ENCODE measurements around the gene MUC21. TPM values are rescaled to one million over a fixed set of nuclear protein-coding genes. Genes with fewer than 3 reads are reported as not detected.
"Not testable (repeated sequence)": the region's sequence is repeated elsewhere in the genome, so short reads cannot be mapped to it uniquely, and the experiment has no call there.

Gene MUC21
- total and polyA plus RNA-seq, 9 donors: 0.25 TPM; not detected in 8

- no peaks in the 10 kb centered on the region for H3K4me1 ChIP-seq (ENCODE audit: control insufficient read depth, insufficient read depth, low read length)
- WGBS (ENCODE audit: insufficient coverage): 92% methylated on average over 1 of the region's 3 CpGs
Measured at GRCh38 chr6:30966154-30966553, 17.4 kb upstream of the MUC21 start.

DNA sequence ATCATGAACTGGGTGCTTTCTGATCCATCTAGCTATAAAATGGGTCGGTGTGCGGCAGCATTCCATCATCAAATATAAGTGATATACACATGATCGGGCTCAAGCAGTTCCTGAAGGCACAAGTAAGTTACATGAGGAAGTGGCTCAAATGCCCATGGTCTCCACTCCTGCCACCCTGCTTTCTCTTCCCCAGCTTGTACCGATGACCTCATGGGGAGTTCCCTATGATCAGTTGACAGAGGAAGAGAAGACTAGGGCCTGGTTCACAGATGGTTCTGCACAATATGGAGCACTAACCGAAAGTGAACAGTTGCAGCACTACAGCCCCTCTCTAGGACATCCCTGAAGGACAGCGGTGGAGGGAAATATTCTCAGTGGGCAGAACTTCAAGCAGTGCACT is 14.3 kb upstream of the MUC21 start:
- peak; percentile 22 for DNase-seq
- not testable (repeated sequence) for H3K36me3 ChIP-seq (ENCODE audit: control insufficient read depth, insufficient read depth, low read length); H3K4me1 ChIP-seq (ENCODE audit: control insufficient read depth, insufficient read depth, low read length); H3K27ac ChIP-seq (ENCODE audit: low read length); H3K27me3 ChIP-seq (ENCODE audit: control insufficient read depth, insufficient read depth, low read length); H3K4me3 ChIP-seq (ENCODE audit: low read length); H3K9me3 ChIP-seq (replicated peaks; ENCODE audit: control insufficient read depth, low read depth, low read length)
- 100% methylated on average over 3 of the region's 6 CpGs for WGBS (ENCODE audit: insufficient coverage)

More at GRCh38 chr6:30966154-30966553, 17.4 kb upstream of the MUC21 start:
- H3K27me3 ChIP-seq (ENCODE audit: control insufficient read depth, insufficient read depth, low read length): peaks cover 5% of the 10 kb centered on the region
- H3K9me3 ChIP-seq (replicated peaks; ENCODE audit: control insufficient read depth, low read depth, low read length): no peaks in the 10 kb centered on the region
- H3K27ac ChIP-seq (ENCODE audit: low read length): no peak overlapping the region
- H3K36me3 ChIP-seq (ENCODE audit: control insufficient read depth, insufficient read depth, low read length): no peaks in the 10 kb centered on the region
- H3K4me3 ChIP-seq (ENCODE audit: low read length): no peak overlapping the region
- DNase-seq: no peak

- 90% methylated on average over 2 of the region's 5 CpGs for WGBS (ENCODE audit: insufficient coverage)
- Histone ChIP-seq H3K4me1 (ENCODE audit: control insufficient read depth, insufficient read depth, low read length) (no peaks in the 10 kb centered on the region), H3K9me3 (replicated peaks; ENCODE audit: control insufficient read depth, low read depth, low read length) (no peaks in the 10 kb centered on the region), H3K36me3 (ENCODE audit: control insufficient read depth, insufficient read depth, low read length) (no peaks in the 10 kb centered on the region), H3K27ac (ENCODE audit: low read length) (no peak overlapping the region), H3K27me3 (ENCODE audit: control insufficient read depth, insufficient read depth, low read length) (peaks cover 3% of the 10 kb centered on the region), H3K4me3 (ENCODE audit: low read length) (no peak overlapping the region)
- DNase-seq: no peak
Measured at GRCh38 chr6:30970946-30971345, 12.6 kb upstream of the MUC21 start.

GRCh38 chr6:30972816-30973215 is 10.7 kb upstream of the MUC21 start:
- no peak for DNase-seq
- Histone ChIP-seq H3K36me3 (ENCODE audit: control insufficient read depth, insufficient read depth, low read length) (no peaks in the 10 kb centered on the region), H3K4me3 (ENCODE audit: low read length) (no peak overlapping the region), H3K27me3 (ENCODE audit: control insufficient read depth, insufficient read depth, low read length) (peaks cover 3% of the 10 kb centered on the region), H3K4me1 (ENCODE audit: control insufficient read depth, insufficient read depth, low read length) (no peaks in the 10 kb centered on the region), H3K27ac (ENCODE audit: low read length) (no peak overlapping the region), H3K9me3 (replicated peaks; ENCODE audit: control insufficient read depth, low read depth, low read length) (no peaks in the 10 kb centered on the region)
- WGBS (ENCODE audit: insufficient coverage): 84% methylated on average over 3 of the region's 4 CpGs

- WGBS (ENCODE audit: insufficient coverage): 40% methylated on average over 1 of the region's 4 CpGs
- no peak overlapping the region for H3K4me3 ChIP-seq (ENCODE audit: low read length)
- H3K36me3 ChIP-seq (ENCODE audit: control insufficient read depth, insufficient read depth, low read length): no peaks in the 10 kb centered on the region
- no peak for DNase-seq
- H3K9me3 ChIP-seq (replicated peaks; ENCODE audit: control insufficient read depth, low read depth, low read length): no peaks in the 10 kb centered on the region
- H3K27ac ChIP-seq (ENCODE audit: low read length): no peak overlapping the region
- H3K4me1 ChIP-seq (ENCODE audit: control insufficient read depth, insufficient read depth, low read length): no peaks in the 10 kb centered on the region
- peaks cover 3% of the 10 kb centered on the region for H3K27me3 ChIP-seq (ENCODE audit: control insufficient read depth, insufficient read depth, low read length)
Measured at GRCh38 chr6:30974490-30975252, 8.8 kb upstream of the MUC21 start.

DNA sequence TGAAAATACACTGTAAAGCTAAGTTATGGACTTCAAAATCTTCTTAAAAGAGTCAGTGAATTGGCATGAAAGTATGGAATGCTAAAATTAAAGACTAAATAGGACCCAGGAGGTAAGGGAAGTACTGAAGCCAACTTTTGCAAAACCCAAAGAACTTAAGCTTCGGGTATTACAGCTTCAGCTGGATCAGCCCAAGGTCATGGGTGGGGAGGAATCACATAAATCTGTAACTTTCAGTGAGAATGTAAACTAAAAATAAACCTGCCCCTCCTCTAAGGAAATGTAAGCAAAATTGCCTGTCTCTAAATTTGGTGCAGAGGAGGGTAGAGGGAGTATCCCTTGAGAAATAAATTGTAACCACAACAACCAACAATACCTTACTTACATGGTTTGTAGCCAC is 4.4 kb upstream of the MUC21 start:
- peaks cover 11% of the 10 kb centered on the region for H3K4me1 ChIP-seq (ENCODE audit: control insufficient read depth, insufficient read depth, low read length)
- no CpG with 5 or more reads among the region's 1 CpG for WGBS (ENCODE audit: insufficient coverage)
- no peak overlapping the region for H3K27ac ChIP-seq (ENCODE audit: low read length)
- no peaks in the 10 kb centered on the region for H3K36me3 ChIP-seq (ENCODE audit: control insufficient read depth, insufficient read depth, low read length)
- peak; percentile 50 for DNase-seq
- no peaks in the 10 kb centered on the region for H3K9me3 ChIP-seq (replicated peaks; ENCODE audit: control insufficient read depth, low read depth, low read length)
- H3K4me3 ChIP-seq (ENCODE audit: low read length): no peak overlapping the region
- H3K27me3 ChIP-seq (ENCODE audit: control insufficient read depth, insufficient read depth, low read length): no peaks in the 10 kb centered on the region

- H3K4me1 ChIP-seq (ENCODE audit: control insufficient read depth, insufficient read depth, low read length): peaks cover 11% of the 10 kb centered on the region
- DNase-seq: no peak
- no peaks in the 10 kb centered on the region for H3K27me3 ChIP-seq (ENCODE audit: control insufficient read depth, insufficient read depth, low read length)
- H3K36me3 ChIP-seq (ENCODE audit: control insufficient read depth, insufficient read depth, low read length): no peaks in the 10 kb centered on the region
- H3K27ac ChIP-seq (ENCODE audit: low read length): no peak overlapping the region
- 57% methylated on average over 2 of the region's 4 CpGs for WGBS (ENCODE audit: insufficient coverage)
- H3K9me3 ChIP-seq (replicated peaks; ENCODE audit: control insufficient read depth, low read depth, low read length): no peaks in the 10 kb centered on the region
- no peak overlapping the region for H3K4me3 ChIP-seq (ENCODE audit: low read length)
Measured at GRCh38 chr6:30979690-30980089, 3.8 kb upstream of the MUC21 start.

GRCh38 chr6:30981942-30982772 is 1.4 kb upstream of the MUC21 start:
- Histone ChIP-seq H3K27me3 (ENCODE audit: control insufficient read depth, insufficient read depth, low read length) (no peaks in the 10 kb centered on the region), H3K4me3 (ENCODE audit: low read length) (no peak overlapping the region), H3K9me3 (replicated peaks; ENCODE audit: control insufficient read depth, low read depth, low read length) (no peaks in the 10 kb centered on the region), H3K4me1 (ENCODE audit: control insufficient read depth, insufficient read depth, low read length) (peaks cover 11% of the 10 kb centered on the region), H3K27ac (ENCODE audit: low read length) (no peak overlapping the region), H3K36me3 (ENCODE audit: control insufficient read depth, insufficient read depth, low read length) (no peaks in the 10 kb centered on the region)
- DNase-seq: peak; percentile 66
- WGBS (ENCODE audit: insufficient coverage): 26% methylated on average over 9 of the region's 13 CpGs

DNA sequence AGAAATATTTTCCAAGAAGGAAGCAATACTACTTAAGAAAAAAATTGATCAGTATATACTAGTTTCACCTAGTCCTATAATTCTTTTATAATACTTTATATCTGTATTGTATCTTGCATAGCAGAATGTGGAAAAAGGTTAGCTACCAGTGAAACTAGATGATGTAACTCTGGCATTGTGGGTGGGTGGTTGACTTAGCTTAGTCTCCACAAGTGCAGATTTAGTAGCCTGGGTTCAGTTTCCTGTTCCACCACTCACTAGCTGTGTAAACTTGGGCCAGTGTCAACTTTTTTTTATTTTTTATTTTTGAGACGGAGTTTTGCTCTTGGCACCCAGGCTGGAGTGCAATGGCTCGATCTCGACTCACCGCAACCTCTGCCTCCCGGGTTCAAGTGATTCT is 2.0 kb downstream of the MUC21 start:
- H3K4me1 ChIP-seq (ENCODE audit: control insufficient read depth, insufficient read depth, low read length): peaks cover 11% of the 10 kb centered on the region
- DNase-seq: no peak
- H3K36me3 ChIP-seq (ENCODE audit: control insufficient read depth, insufficient read depth, low read length): no peaks in the 10 kb centered on the region
- 80% methylated on average over 1 of the region's 5 CpGs for WGBS (ENCODE audit: insufficient coverage)
- no peak overlapping the region for H3K4me3 ChIP-seq (ENCODE audit: low read length)
- no peaks in the 10 kb centered on the region for H3K9me3 ChIP-seq (replicated peaks; ENCODE audit: control insufficient read depth, low read depth, low read length)
- H3K27ac ChIP-seq (ENCODE audit: low read length): no peak overlapping the region
- H3K27me3 ChIP-seq (ENCODE audit: control insufficient read depth, insufficient read depth, low read length): no peaks in the 10 kb centered on the region

DNA sequence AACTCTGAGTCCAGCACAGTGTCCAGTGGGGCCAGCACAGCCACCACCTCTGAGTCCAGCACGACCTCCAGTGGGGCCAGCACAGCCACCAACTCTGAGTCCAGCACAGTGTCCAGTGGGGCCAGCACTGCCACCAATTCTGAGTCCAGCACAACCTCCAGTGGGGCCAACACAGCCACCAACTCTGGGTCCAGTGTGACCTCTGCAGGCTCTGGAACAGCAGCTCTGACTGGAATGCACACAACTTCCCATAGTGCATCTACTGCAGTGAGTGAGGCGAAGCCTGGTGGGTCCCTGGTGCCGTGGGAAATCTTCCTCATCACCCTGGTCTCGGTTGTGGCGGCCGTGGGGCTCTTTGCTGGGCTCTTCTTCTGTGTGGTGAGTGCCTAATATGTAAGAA is 3.8 kb downstream of the MUC21 start:
- Histone ChIP-seq H3K9me3 (replicated peaks; ENCODE audit: control insufficient read depth, low read depth, low read length) (no peaks in the 10 kb centered on the region), H3K27me3 (ENCODE audit: control insufficient read depth, insufficient read depth, low read length) (no peaks in the 10 kb centered on the region), H3K4me1 (ENCODE audit: control insufficient read depth, insufficient read depth, low read length) (peaks cover 5% of the 10 kb centered on the region), H3K36me3 (ENCODE audit: control insufficient read depth, insufficient read depth, low read length) (no peaks in the 10 kb centered on the region), H3K27ac (ENCODE audit: low read length) (no peak overlapping the region), H3K4me3 (ENCODE audit: low read length) (no peak overlapping the region)
- DNase-seq: no peak
- WGBS (ENCODE audit: insufficient coverage): 75% methylated on average over 6 of the region's 6 CpGs
